IMR-90 (cell line): ENCODE measurements around the gene NFIA. TPM values are rescaled to one million over a fixed set of nuclear protein-coding genes. Genes with fewer than 3 reads are reported as not detected.
A peak's percentile ranks its signal among the peaks of the same experiment; 100 is the strongest.

Experiments
- ATAC-seq: fragments of 200-7000 bp; cut with Tn5 transposase; 2 replicates; pipeline ENCODE4 v1.9.1; 2020; ENCODE audit warnings: low read depth, mild to moderate bottlenecking, moderate library complexity
- BruUV-seq: library from RNA; stranded (reverse); fragments of 400-500 nt; replicated peaks from 2 replicates; lab custom pipeline; 2021; lab: Mats Ljungman, UMichigan
- CTCF ChIA-PET: fragments of 300-600 bp; formaldehyde crosslinking; extraction: SDS; loops from one replicate; lab custom pipeline; 2021; ENCODE audit warnings: antibody characterized with exemption; lab: Yijun Ruan, JAX
- POLR2A ChIA-PET: fragments of 300-600 bp; sonication (Branson Sonifier 250); formaldehyde crosslinking; loops from one replicate; lab custom pipeline; 2022; ENCODE audit warnings: antibody characterized with exemption; ENCODE audit not compliant: unreplicated experiment; lab: Charles Lee
- DNase-seq: peaks from one replicate; pipeline ENCODE4 v3.0.0; 2013
- H2AFZ ChIP-seq: replicated peaks from 2 replicates; pipeline ENCODE3; 2013; ENCODE audit warnings: low read length, mild to moderate bottlenecking; ENCODE audit not compliant: poor library complexity
- H2AK5ac ChIP-seq: 2 replicates; pipeline ENCODE4 v1.6.1; 2013; ENCODE audit warnings: low read depth, low read length, inconsistent platforms
- H2AK9ac ChIP-seq: replicated peaks from 2 replicates; pipeline ENCODE3; 2013; ENCODE audit warnings: mild to moderate bottlenecking, low read depth, low read length, moderate library complexity; ENCODE audit not compliant: poor library complexity
- H2BK120ac ChIP-seq: 2 replicates; pipeline ENCODE4 v1.6.1; 2013; ENCODE audit warnings: low read depth, low read length, inconsistent platforms
- H2BK15ac ChIP-seq: 3 replicates; pipeline ENCODE4 v1.6.1; 2013; ENCODE audit warnings: low read depth, low read length, inconsistent platforms
- H2BK20ac ChIP-seq: 2 replicates; pipeline ENCODE4 v1.6.1; 2013; ENCODE audit warnings: low read depth, mild to moderate bottlenecking, inconsistent platforms, low read length, moderate library complexity
- H2BK5ac ChIP-seq: 2 replicates; pipeline ENCODE4 v1.6.1; 2013; ENCODE audit warnings: mild to moderate bottlenecking, low read depth, low read length, inconsistent platforms; ENCODE audit not compliant: poor library complexity, severe bottlenecking
- H3K14ac ChIP-seq: replicated peaks from 2 replicates; pipeline ENCODE4 v1.6.1; 2013; ENCODE audit warnings: low read depth, low read length, inconsistent platforms
- H3K18ac ChIP-seq: 2 replicates; pipeline ENCODE4 v1.6.1; 2013; ENCODE audit warnings: low read depth, low read length, control low read depth
- H3K23ac ChIP-seq: 2 replicates; pipeline ENCODE4 v1.6.1; 2013; ENCODE audit warnings: low read depth, low read length, inconsistent platforms
- H3K27ac ChIP-seq: 2 replicates; pipeline ENCODE4 v1.5.1; 2013; ENCODE audit warnings: mild to moderate bottlenecking, control low read depth, low read length; ENCODE audit not compliant: insufficient read depth
- H3K27me3 ChIP-seq: 2 replicates; pipeline ENCODE4 v1.6.1; 2013; ENCODE audit warnings: low read length; ENCODE audit not compliant: control insufficient read depth, insufficient read depth
- H3K36me3 ChIP-seq: 2 replicates; pipeline ENCODE4 v1.6.1; 2013; ENCODE audit warnings: low read length, mixed read lengths; ENCODE audit not compliant: control insufficient read depth, insufficient read depth
- H3K4ac ChIP-seq: 2 replicates; pipeline ENCODE4 v1.6.1; 2013; ENCODE audit warnings: low read depth, low read length, inconsistent platforms
- H3K4me1 ChIP-seq: 2 replicates; pipeline ENCODE4 v1.6.1; 2013; ENCODE audit warnings: low read length, mixed read lengths; ENCODE audit not compliant: control insufficient read depth, insufficient read depth
- H3K4me2 ChIP-seq: 2 replicates; pipeline ENCODE4 v1.6.1; 2013; ENCODE audit warnings: low read depth, mild to moderate bottlenecking, control low read depth, low read length, moderate library complexity
- H3K4me3 ChIP-seq: 2 replicates; pipeline ENCODE4 v1.5.1; 2013; ENCODE audit warnings: low read depth, mild to moderate bottlenecking, control low read depth, low read length, moderate library complexity; ENCODE audit not compliant: insufficient read depth
- H3K56ac ChIP-seq: 2 replicates; pipeline ENCODE4 v1.6.1; 2013; ENCODE audit warnings: low read length, inconsistent platforms; ENCODE audit not compliant: insufficient read depth; ENCODE audit errors: extremely low read depth
- H3K79me1 ChIP-seq, 2 experiments: 2 replicates each; pipeline ENCODE4 v1.6.1; 2013; ENCODE audit warnings: low read length in 2 of 2, inconsistent platforms in 1 of 2, low read depth in 1 of 2
- H3K9ac ChIP-seq: 2 replicates; pipeline ENCODE4 v1.6.1; 2013; ENCODE audit warnings: low read depth, low read length, control low read depth
- H3K9me1 ChIP-seq: 2 replicates; pipeline ENCODE4 v1.6.1; 2013; ENCODE audit warnings: low read length, inconsistent platforms; ENCODE audit not compliant: insufficient read depth
- H3K9me3 ChIP-seq: 2 replicates; pipeline ENCODE4 v1.6.1; 2013; ENCODE audit warnings: low read length; ENCODE audit not compliant: control insufficient read depth, insufficient read depth
- H4K20me1 ChIP-seq: 2 replicates; pipeline ENCODE4 v1.6.1; 2013; ENCODE audit warnings: low read length, inconsistent platforms; ENCODE audit not compliant: insufficient read depth
- H4K5ac ChIP-seq: 2 replicates; pipeline ENCODE4 v1.6.1; 2013; ENCODE audit warnings: mild to moderate bottlenecking, low read depth, low read length, control low read depth
- H4K8ac ChIP-seq, 2 experiments: 2 replicates each; pipeline ENCODE4 v1.6.1; 2013; ENCODE audit warnings: low read depth in 2 of 2, low read length in 2 of 2, control low read depth in 1 of 2, inconsistent platforms in 1 of 2
- H4K91ac ChIP-seq: 2 replicates; pipeline ENCODE4 v1.6.1; 2013; ENCODE audit warnings: low read depth, low read length, inconsistent platforms; ENCODE audit not compliant: insufficient read depth
- CEBPB ChIP-seq: IDR thresholded peaks from 2 replicates; pipeline ENCODE4 v1.6.1; 2012; ENCODE audit warnings: low read depth, low read length, improper control_type of control experiment
- RAD21 ChIP-seq: IDR thresholded peaks from 2 replicates; pipeline ENCODE4 v1.6.1; 2012; ENCODE audit warnings: low read length, improper control_type of control experiment
- WGBS, 2 experiments: methylation state at CpG; one replicate each; pipeline versions ENCODE4 v1.1.5 to v1.1.7; 2013; ENCODE audit warnings: missing lambda C conversion rate in 2 of 2; ENCODE audit not compliant: insufficient read length in 1 of 2; ENCODE audit errors: extremely low coverage in 2 of 2; 5-methylcytosine and 5-hydroxymethylcytosine counted together
- dilution Hi-C: fragments of 300-500 bp; cut with HindIII; formaldehyde crosslinking; loops from one replicate; pipeline ENCODE4 v1.14.3; 2018; ENCODE audit warnings: low sequenced_read_pairs; ENCODE audit not compliant: unreplicated experiment
- in situ Hi-C: fragments of 300-500 bp; cut with MboI; formaldehyde crosslinking; loops from 3 replicates; pipeline ENCODE4 v1.14.3; 2019; ENCODE audit warnings: low sequenced_read_pairs, inconsistent platforms, mixed read lengths
- intact Hi-C: fragments of 100-400 bp; cut with micrococcal nuclease; formaldehyde crosslinking; loops from 2 replicates; pipeline ENCODE4 v1.10.0; 2022
- polyA plus RNA-seq, 3 experiments: library from polyadenylated mRNA; depleted of rRNA; stranded (reverse); fragments of >200 nt; gene quantifications; 2 replicates each; pipeline ENCODE4 v1.2.3, GENCODE V29; 2012; ENCODE audit warnings: low replicate concordance in 1 of 3
- total RNA-seq: library from RNA; depleted of rRNA; stranded (reverse); fragments of >200 nt; gene quantifications from 2 replicates; pipeline ENCODE4 v1.2.3, GENCODE V29; 2012

Gene NFIA
- total and polyA plus RNA-seq, 2 of the 4 experiments (the other 2 are of a cell fraction): 1.6 to 2.2 TPM

- Histone ChIP-seq H4K20me1 (no peaks in the 10 kb centered on the region), H3K9me3 (no peaks in the 10 kb centered on the region), H4K8ac (no peak overlapping the region), H2AFZ (no peak overlapping the region), H3K23ac (no peak overlapping the region), H3K27me3 (peaks cover 2% of the 10 kb centered on the region; the same call in 1 of the 2 replicates), H3K14ac (no peak overlapping the region), H2BK5ac (no peak overlapping the region), H3K18ac (no peak overlapping the region), H3K4me2 (no peak overlapping the region), H2BK120ac (no peak overlapping the region), H3K4me3 (no peak overlapping the region), H3K9me1 (no peaks in the 10 kb centered on the region; the same call in 1 of the 2 replicates), H2BK20ac (no peak overlapping the region), H3K9ac (no peak overlapping the region), H3K56ac (no peak overlapping the region), H3K4me1 (no peaks in the 10 kb centered on the region), H2AK5ac (no peak overlapping the region), H4K91ac (no peak overlapping the region), H3K79me1 (no peaks in the 10 kb centered on the region), H2AK9ac (no peak overlapping the region), H3K36me3 (no peaks in the 10 kb centered on the region), H4K5ac (no peak overlapping the region), H2BK15ac (no peak overlapping the region), H3K27ac (no peak overlapping the region), H3K4ac (no peak overlapping the region)
- no peak for DNase-seq
- POLR2A ChIA-PET: interaction anchor here (0.5 kb wide), 1 partner anchor 56 kb away, joined by 3 read pairs; no protein-coding TSS in a partner anchor
- dilution Hi-C loops: no loop called here
- no CpG with 5 or more reads among the region's 2 CpGs for WGBS, 2 experiments
- in situ Hi-C loops: no loop called here
- no peak for TF ChIP-seq RAD21
- TF ChIP-seq CEBPB: peak; percentile 71
- BruUV-seq: no TSS peak
- no peak for ATAC-seq
- intact Hi-C loops: no loop called here
- CTCF ChIA-PET: no interaction called here
Measured at GRCh38 chr1:61120998-61121397, 38.6 kb downstream of the NFIA start.
